Stimulated activated CD4-positive, alpha-beta T cell treated with anti-CD3 and anti-CD28 coated beads, TNF-alpha, amount 100 ng/mL, for 24 hours (primary cell): Measurements from ENCODE around the gene QSOX2.

Experiments used
- DNase-seq, 3 experiments: peaks; one replicate each; pipeline ENCODE4 v3.0.0-alpha.2; 2020; ENCODE audit warnings: low read depth in 3 of 3

QSOX2 gene

GRCh38 chr9:136245219-136246150, at the start of gene QSOX2:
TSS of gene QSOX2 (minus strand) at chr9:136245812. CDS start at chr9:136245803, 9 bp downstream.
- peak; percentile 75 to 79 (median 75) for DNase-seq

- no peak for DNase-seq
Measured at GRCh38 chr9:136295055-136295454, 49.4 kb upstream of the QSOX2 start.

- no peak for DNase-seq
Measured at GRCh38 chr9:136294437-136294836, 48.8 kb upstream of the QSOX2 start.

GRCh38 chr9:136293476-136294077, 48.0 kb upstream of the QSOX2 start:
- no peak for DNase-seq

- no peak for DNase-seq
Measured at GRCh38 chr9:136292591-136293448, 47.2 kb upstream of the QSOX2 start.

GRCh38 chr9:136292026-136292538, 46.5 kb upstream of the QSOX2 start:
- DNase-seq, result no peak

- no peak for DNase-seq
Measured at GRCh38 chr9:136291306-136292025, 45.9 kb upstream of the QSOX2 start.

- no peak for DNase-seq
Measured at GRCh38 chr9:136290508-136291000, 44.9 kb upstream of the QSOX2 start.

GRCh38 chr9:136289651-136290507, 44.3 kb upstream of the QSOX2 start:
- no peak for DNase-seq

GRCh38 chr9:136287960-136288753, 42.5 kb upstream of the QSOX2 start:
- no peak for DNase-seq

- no peak for DNase-seq
Measured at GRCh38 chr9:136286987-136287379, 41.4 kb upstream of the QSOX2 start.

GRCh38 chr9:136286359-136286986, 40.9 kb upstream of the QSOX2 start:
- DNase-seq, result no peak

- no peak for DNase-seq
Measured at GRCh38 chr9:136285501-136286358, 40.1 kb upstream of the QSOX2 start.

GRCh38 chr9:136284951-136285350, 39.3 kb upstream of the QSOX2 start:
- DNase-seq, result no peak

GRCh38 chr9:136284311-136284710, 38.7 kb upstream of the QSOX2 start:
- no peak for DNase-seq

- DNase-seq, result peak; percentile 48 to 76 (median 60)
Measured at GRCh38 chr9:136283291-136284235, 38.0 kb upstream of the QSOX2 start.
